Activated CD4-positive, alpha-beta T cell treated with anti-CD3 and anti-CD28 coated beads, Interleukin-2, amount 50 U/mL, for 48 hours (primary cell): Measurements from ENCODE around the gene BPIFB6.

ENCODE experiments used
- DNase-seq, 2 experiments: peaks; one replicate each; pipeline ENCODE4 v3.0.0-alpha.2; 2020

Gene BPIFB6

GRCh38 chr20:33016581-33017109 is 14.8 kb upstream of the BPIFB6 start:
- DNase-seq: no peak

GRCh38 chr20:33017542-33017941 is 13.9 kb upstream of the BPIFB6 start:
- no peak for DNase-seq

GRCh38 chr20:33018169-33018931 is 13.1 kb upstream of the BPIFB6 start:
- DNase-seq: no peak

- DNase-seq: no peak
These were observed 11.8 kb upstream of the BPIFB6 start for GRCh38 chr20:33019465-33020277.

GRCh38 chr20:33020278-33021161 is 10.9 kb upstream of the BPIFB6 start:
- no peak for DNase-seq

- DNase-seq: no peak
These were observed 9.6 kb upstream of the BPIFB6 start for GRCh38 chr20:33021879-33022278.

- no peak for DNase-seq
These were observed 9.2 kb upstream of the BPIFB6 start for GRCh38 chr20:33022289-33022688.

GRCh38 chr20:33022694-33023438 is 8.6 kb upstream of the BPIFB6 start:
- DNase-seq: no peak

GRCh38 chr20:33023439-33024242 is 7.8 kb upstream of the BPIFB6 start:
- no peak for DNase-seq

GRCh38 chr20:33024243-33024560 is 7.2 kb upstream of the BPIFB6 start:
- DNase-seq: no peak

GRCh38 chr20:33024609-33025317 is 6.7 kb upstream of the BPIFB6 start:
- no peak for DNase-seq

- no peak for DNase-seq
These were observed 6.1 kb upstream of the BPIFB6 start for GRCh38 chr20:33025318-33025876.

- no peak for DNase-seq
These were observed 5.2 kb upstream of the BPIFB6 start for GRCh38 chr20:33026072-33026778.

- no peak for DNase-seq
These were observed 4.4 kb upstream of the BPIFB6 start for GRCh38 chr20:33026779-33027759.

GRCh38 chr20:33027769-33028751 is 3.4 kb upstream of the BPIFB6 start:
- DNase-seq: no peak

GRCh38 chr20:33028875-33029274 is 2.6 kb upstream of the BPIFB6 start:
- DNase-seq: no peak

- no peak for DNase-seq
These were observed 1.4 kb upstream of the BPIFB6 start for GRCh38 chr20:33030076-33030475.
